H9 (cell line): ENCODE results near the gene SMYD5. TPM values are rescaled to one million over a fixed set of nuclear protein-coding genes. Genes with fewer than 3 reads are reported as not detected.

Experiments
- DNase-seq: peaks from one replicate; pipeline ENCODE4 v3.0.0-alpha.2; 2017
- H2AFZ ChIP-seq: one replicate; pipeline ENCODE4 v1.6.1; 2013; ENCODE audit warnings: mild to moderate bottlenecking, low read length, control low read depth, moderate library complexity
- H2AK5ac ChIP-seq: 2 replicates; pipeline ENCODE4 v1.6.1; 2013; ENCODE audit warnings: low read length, control low read depth, mixed read lengths; ENCODE audit not compliant: insufficient read length
- H2BK120ac ChIP-seq: one replicate; pipeline ENCODE4 v1.6.1; 2013; ENCODE audit warnings: low read depth, mild to moderate bottlenecking, low read length, control low read depth, inconsistent platforms; ENCODE audit not compliant: poor library complexity, severe bottlenecking
- H2BK12ac ChIP-seq: 2 replicates; pipeline ENCODE4 v1.6.1; 2013; ENCODE audit warnings: low read length, control low read depth, mixed read lengths, low read depth; ENCODE audit not compliant: insufficient read length
- H2BK15ac ChIP-seq: 2 replicates; pipeline ENCODE4 v1.6.1; 2013; ENCODE audit warnings: low read depth, low read length, control low read depth
- H2BK20ac ChIP-seq: one replicate; pipeline ENCODE4 v1.6.1; 2013; ENCODE audit warnings: low read depth, mild to moderate bottlenecking, low read length, control low read depth, inconsistent platforms; ENCODE audit not compliant: poor library complexity, severe bottlenecking
- H2BK5ac ChIP-seq: 2 replicates; pipeline ENCODE4 v1.6.1; 2013; ENCODE audit warnings: low read length, control low read depth, mixed read lengths; ENCODE audit not compliant: insufficient read length
- H3K14ac ChIP-seq: 2 replicates; pipeline ENCODE4 v1.6.1; 2013; ENCODE audit warnings: low read length, control low read depth; ENCODE audit not compliant: insufficient read depth
- H3K18ac ChIP-seq: 2 replicates; pipeline ENCODE4 v1.6.1; 2013; ENCODE audit warnings: low read depth, mild to moderate bottlenecking, mixed read lengths, low read length, control low read depth; ENCODE audit not compliant: insufficient read length
- H3K23ac ChIP-seq: 2 replicates; pipeline ENCODE4 v1.6.1; 2013; ENCODE audit warnings: low read length, control low read depth, mixed read lengths, low read depth; ENCODE audit not compliant: insufficient read length
- H3K23me2 ChIP-seq: 2 replicates; pipeline ENCODE4 v1.6.1; 2013; ENCODE audit warnings: low read depth, mild to moderate bottlenecking, mixed read lengths, low read length, control low read depth; ENCODE audit not compliant: insufficient read length, poor library complexity, severe bottlenecking
- H3K27ac ChIP-seq: 2 replicates; pipeline ENCODE4 v1.5.1; 2013; ENCODE audit warnings: low read length, control low read depth, mixed read lengths, low read depth; ENCODE audit not compliant: insufficient read length
- H3K27me3 ChIP-seq: 2 replicates; pipeline ENCODE4 v1.6.1; 2013; ENCODE audit warnings: low read length, control low read depth, inconsistent platforms; ENCODE audit not compliant: insufficient read depth
- H3K4ac ChIP-seq: 2 replicates; pipeline ENCODE4 v1.6.1; 2013; ENCODE audit warnings: low read depth, mild to moderate bottlenecking, control low read depth, inconsistent platforms, low read length, moderate library complexity
- H3K4me1 ChIP-seq: 2 replicates; pipeline ENCODE4 v1.6.1; 2013; ENCODE audit warnings: low read length, control low read depth, inconsistent platforms; ENCODE audit not compliant: insufficient read depth
- H3K4me2 ChIP-seq: 2 replicates; pipeline ENCODE4 v1.6.1; 2013; ENCODE audit warnings: low read length, control low read depth, mixed read lengths; ENCODE audit not compliant: insufficient read length, insufficient read depth
- H3K56ac ChIP-seq: 2 replicates; pipeline ENCODE4 v1.6.1; 2013; ENCODE audit warnings: low read depth, mild to moderate bottlenecking, mixed read lengths, low read length, control low read depth; ENCODE audit not compliant: insufficient read length
- H3K79me1 ChIP-seq: 2 replicates; pipeline ENCODE4 v1.6.1; 2013; ENCODE audit warnings: low read depth, mild to moderate bottlenecking, moderate library complexity, low read length, control low read depth, inconsistent platforms; ENCODE audit not compliant: insufficient read depth, poor library complexity, severe bottlenecking
- H3K79me2 ChIP-seq: 2 replicates; pipeline ENCODE4 v1.6.1; 2013; ENCODE audit warnings: low read length, control low read depth, inconsistent platforms; ENCODE audit not compliant: insufficient read depth
- H3K9ac ChIP-seq: 2 replicates; pipeline ENCODE4 v1.6.1; 2013; ENCODE audit warnings: low read length, control low read depth, mixed read lengths; ENCODE audit not compliant: insufficient read length; ENCODE audit errors: extremely low read depth
- H3K9me3 ChIP-seq: one replicate; pipeline ENCODE4 v1.6.1; 2013; ENCODE audit warnings: low read depth, low read length, inconsistent platforms; ENCODE audit not compliant: control insufficient read depth
- H3T11ph ChIP-seq: one replicate; pipeline ENCODE4 v1.6.1; 2013; ENCODE audit warnings: mild to moderate bottlenecking, low read length, control low read depth, inconsistent platforms
- H4K20me1 ChIP-seq: one replicate; pipeline ENCODE4 v1.6.1; 2013; ENCODE audit not compliant: control insufficient read depth, insufficient read length, insufficient read depth
- H4K5ac ChIP-seq: 2 replicates; pipeline ENCODE4 v1.6.1; 2013; ENCODE audit warnings: low read depth, mild to moderate bottlenecking, mixed read lengths, low read length, control low read depth; ENCODE audit not compliant: insufficient read length
- H4K8ac ChIP-seq: replicated peaks from 2 replicates; pipeline ENCODE4 v1.6.1; 2013; ENCODE audit warnings: low read length, control low read depth, mixed read lengths, low read depth; ENCODE audit not compliant: insufficient read length
- H4K91ac ChIP-seq: 2 replicates; pipeline ENCODE4 v1.6.1; 2013; ENCODE audit warnings: low read depth, mild to moderate bottlenecking, moderate library complexity, mixed read lengths, low read length, control low read depth; ENCODE audit not compliant: insufficient read length
- H3K27ac Mint-ChIP-seq, 3 experiments: 2 replicates in 2 of 3; 3 replicates in 1 of 3; pipeline ENCODE4 v1.8.0; 2020 to 2021; ENCODE audit warnings: mixed read lengths in 3 of 3, mild to moderate bottlenecking in 1 of 3, moderate library complexity in 1 of 3
- H3K27me3 Mint-ChIP-seq: 2 replicates; pipeline ENCODE4 v1.8.0; 2021; ENCODE audit warnings: low read depth, mild to moderate bottlenecking, moderate library complexity, mixed read lengths
- H3K36me3 Mint-ChIP-seq, 3 experiments: 2 replicates in 2 of 3; 3 replicates in 1 of 3; pipeline ENCODE4 v1.8.0; 2020 to 2021; ENCODE audit warnings: low read depth in 3 of 3, mixed read lengths in 3 of 3; ENCODE audit not compliant: insufficient read depth in 1 of 3
- H3K4me1 Mint-ChIP-seq, 2 experiments: 2 replicates each; pipeline ENCODE4 v1.8.0; 2020; ENCODE audit warnings: mixed read lengths in 2 of 2
- H3K4me3 Mint-ChIP-seq, 2 experiments: 2 replicates in 1 of 2; 3 replicates in 1 of 2; pipeline ENCODE4 v1.8.0; 2020 to 2021; ENCODE audit warnings: mild to moderate bottlenecking in 2 of 2, mixed read lengths in 2 of 2, moderate library complexity in 1 of 2
- H3K9me3 Mint-ChIP-seq, 2 experiments: 2 replicates in 1 of 2; 3 replicates in 1 of 2; pipeline ENCODE4 v1.8.0; 2020; ENCODE audit warnings: mild to moderate bottlenecking in 2 of 2, mixed read lengths in 2 of 2, moderate library complexity in 1 of 2
- CTCF ChIP-seq: fragments of 200-600 bp; sonication (generic); conservative IDR thresholded peaks from 3 replicates; pipeline ENCODE4 v1.8.0; 2021; ENCODE audit warnings: antibody characterized with exemption, mild to moderate bottlenecking
- WGBS: extraction: QIAGEN DNeasy Blood & Tissue Kit; methylation state at CpG from one replicate; pipeline ENCODE4 v1.1.7; 2013; ENCODE audit warnings: missing lambda C conversion rate, low lambda C conversion rate, mixed read lengths; ENCODE audit not compliant: insufficient read length; ENCODE audit errors: extremely low coverage; 5-methylcytosine and 5-hydroxymethylcytosine counted together
- total RNA-seq: library from RNA; stranded (reverse); gene quantifications from 2 replicates; pipeline ENCODE4 v1.2.1, GENCODE V29; 2021

The SMYD5 gene
- total RNA-seq, 1 experiment from 2014 or later, result 45.2 TPM

GRCh38 chr2:73268366-73268829 is 54.4 kb downstream of the SMYD5 start:
- H4K5ac ChIP-seq, result no peak overlapping the region
- H3K27me3 ChIP-seq, result no peaks in the 10 kb centered on the region; the same call in 1 of the 2 replicates

More at GRCh38 chr2:73268366-73268829, 54.4 kb downstream of the SMYD5 start:
- Histone ChIP-seq H3K14ac (peak overlapping the region; percentile 14; the same call in 1 of the 2 replicates), H2AK5ac (no peak overlapping the region), H3K23ac (no peak overlapping the region), H4K20me1 (no peaks in the 10 kb centered on the region), H4K8ac (no peak overlapping the region), H3K4ac (no peak overlapping the region), H3T11ph (no peak overlapping the region), H3K4me2 (peak overlapping the region; percentile 63), H2BK12ac (no peak overlapping the region), H3K56ac (no peak overlapping the region), H3K27ac (no peak overlapping the region), H2BK120ac (no peak overlapping the region), H3K9ac (peak overlapping the region; percentile 27), H2BK15ac (no peak overlapping the region), H2AFZ (no peak overlapping the region), H3K18ac (no peak overlapping the region), H3K79me1 (no peaks in the 10 kb centered on the region), H4K91ac (no peak overlapping the region), H3K79me2 (no peaks in the 10 kb centered on the region), H2BK20ac (no peak overlapping the region), H3K23me2 (peaks cover 9% of the 10 kb centered on the region), H2BK5ac (no peak overlapping the region), H3K4me1 (peaks cover 3% of the 10 kb centered on the region; the same call in 1 of the 2 replicates), H3K9me3 (no peaks in the 10 kb centered on the region)
- Mint-ChIP-seq H3K4me1 (peaks cover 9 to 24% of the 10 kb centered on the region in 2 experiments), H3K27ac (no peak overlapping the region), H3K27me3 (peaks cover 44% of the 10 kb centered on the region), H3K4me3 (peak overlapping the region; percentile 64 to 74), H3K9me3 (no peaks in the 10 kb centered on the region), H3K36me3 (peaks cover 2 to 13% (median 10%) of the 10 kb centered on the region in 3 experiments; a peak in 6 of 7 replicates)
- no peak for TF ChIP-seq CTCF
- DNase-seq, result no peak
- no CpG with 5 or more reads among the region's 14 CpGs for WGBS
